HG03342 (cell line): ENCODE measurements around the gene SERTAD1.
"Not testable (repeated sequence)": the region's sequence is repeated elsewhere in the genome, so short reads cannot be mapped to it uniquely, and the experiment has no call there.

ENCODE experiments used
- ATAC-seq: cut with Tn5 transposase; IDR thresholded peaks from one replicate; pipeline ENCODE4 v1.9.1; 2021; ENCODE audit warnings: mild to moderate bottlenecking, moderate library complexity; ENCODE audit not compliant: unreplicated experiment

Gene SERTAD1

DNA sequence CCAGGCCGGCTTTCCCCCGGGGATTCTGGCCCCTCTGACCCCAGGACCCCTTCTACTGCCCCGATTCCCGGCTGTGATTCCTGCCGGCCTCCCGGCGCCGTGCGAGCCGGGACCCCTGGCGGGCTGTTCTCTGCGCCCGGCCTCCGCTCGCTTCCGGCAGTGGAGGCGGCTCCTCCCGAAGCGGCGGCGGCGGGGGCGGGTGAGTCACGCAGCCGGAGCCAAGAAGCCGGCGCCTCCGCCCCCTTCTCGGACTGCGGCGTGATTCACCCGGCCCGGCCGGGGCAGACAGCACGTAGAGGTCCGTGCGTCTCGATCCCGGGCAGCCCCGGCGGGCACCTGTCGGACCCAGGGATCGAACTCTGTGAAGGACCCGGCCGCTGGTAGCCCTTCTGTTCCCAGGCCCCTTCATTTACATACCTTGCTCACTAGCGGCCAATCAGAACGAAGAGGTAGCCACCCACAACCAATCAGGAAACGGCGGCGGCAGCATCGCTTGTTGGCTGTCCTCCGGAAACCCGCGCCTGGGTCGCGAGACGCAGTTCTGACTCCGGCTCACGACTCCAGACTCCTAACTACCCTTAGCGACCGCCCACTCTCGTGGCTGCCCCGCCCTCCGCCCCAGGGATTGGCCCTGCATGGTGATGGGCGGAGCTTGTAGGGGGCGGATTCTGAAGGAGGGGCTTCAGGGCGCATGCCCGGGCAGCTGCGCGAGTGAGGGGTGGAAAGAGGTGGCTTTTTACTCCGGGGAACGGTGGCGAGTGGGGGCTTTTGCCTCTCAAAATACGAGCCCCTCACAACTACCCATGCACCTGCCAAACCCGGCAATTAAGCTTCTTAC, at the start of gene SERTAD1:
SERTAD1 (minus strand) TSS at position 543 of the 838 bp plus-strand sequence. CDS start 2,446 bp downstream, outside the sequence.
- peak; percentile 80 for ATAC-seq

GRCh38 chr19:40474737-40475136, 48.9 kb upstream of the SERTAD1 start:
- no peak for ATAC-seq

DNA sequence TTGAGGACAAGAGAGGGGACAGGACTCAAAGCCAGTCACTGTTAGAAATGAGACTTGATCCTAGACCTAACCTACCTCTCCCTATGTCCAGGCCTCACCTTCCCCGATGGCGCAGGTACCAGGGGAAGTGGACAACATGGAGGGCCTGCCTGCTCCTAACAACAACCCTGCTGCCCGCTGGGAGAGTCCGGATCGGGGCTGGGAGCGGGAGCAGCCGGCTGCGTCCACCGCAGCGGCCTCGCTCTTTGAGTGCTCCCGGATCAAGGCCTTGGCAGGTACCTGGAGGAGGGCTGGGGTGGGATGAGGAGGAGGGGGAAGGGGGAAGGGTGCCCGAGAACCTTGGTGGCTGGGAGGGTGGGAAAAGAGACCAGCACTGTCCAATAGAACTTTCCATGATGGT, 46.7 kb upstream of the SERTAD1 start:
- no peak for ATAC-seq

DNA sequence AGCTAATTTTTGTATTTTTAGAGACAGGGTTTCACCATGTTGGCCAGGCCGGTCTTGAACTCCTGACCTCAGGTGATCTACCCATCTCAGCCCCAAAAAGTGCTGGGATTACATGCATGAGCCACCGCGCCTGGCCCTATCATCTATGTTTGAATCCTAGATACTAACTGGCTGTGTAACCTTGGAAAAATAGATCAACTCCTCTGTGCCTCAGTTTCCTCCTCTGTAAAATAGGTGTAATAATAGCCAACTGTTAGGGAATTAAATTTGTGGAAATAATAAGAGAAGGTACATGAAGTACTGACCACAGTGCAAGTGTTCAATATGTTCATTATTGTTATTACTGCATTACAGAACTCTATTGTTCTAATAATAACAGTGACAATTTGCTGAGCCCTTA, 45.3 kb upstream of the SERTAD1 start:
- no peak for ATAC-seq

- ATAC-seq = no peak
Observed at GRCh38 chr19:40469011-40469410, 43.2 kb upstream of the SERTAD1 start.

DNA sequence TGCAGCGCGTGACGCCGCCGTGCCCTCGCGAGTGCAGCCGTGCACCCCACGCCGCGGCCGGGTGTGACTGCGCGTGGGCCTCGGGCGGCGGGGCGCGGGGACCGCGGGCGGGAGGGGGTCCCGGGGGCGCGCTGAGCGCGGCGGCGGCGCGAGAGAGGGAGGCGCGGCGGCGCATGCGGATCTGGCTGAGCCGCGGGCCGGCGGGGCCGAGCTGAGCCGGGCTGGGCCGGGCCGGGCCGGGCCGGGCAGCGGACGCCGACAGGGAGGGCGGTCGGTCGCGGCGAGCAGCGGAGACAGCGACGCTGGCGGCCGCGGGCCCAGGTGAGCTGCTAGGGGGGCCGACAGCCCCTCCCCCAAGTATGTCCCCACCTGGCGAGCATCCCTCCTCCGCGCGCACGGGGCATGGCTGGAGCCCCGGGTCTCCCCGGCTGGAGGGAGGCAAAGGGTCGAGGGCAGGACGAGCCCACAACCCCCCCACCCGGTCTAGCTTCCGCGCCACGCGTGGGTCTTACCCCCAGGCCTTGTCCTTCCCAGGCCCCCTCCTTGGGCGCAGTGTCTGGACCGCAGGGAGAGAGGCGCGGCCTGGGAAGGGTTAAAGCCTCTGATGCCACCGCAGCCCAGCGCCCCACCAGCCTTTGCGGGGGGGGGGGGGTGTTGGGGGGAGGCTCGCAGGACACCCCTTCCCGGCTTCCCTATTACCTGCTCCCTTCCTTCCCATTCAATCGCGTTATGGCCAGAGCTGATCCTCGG, 41.4 kb upstream of the SERTAD1 start, which contains the start of gene SPTBN4:
SPTBN4 (plus strand) TSS at position 17 of the 750 bp plus-strand sequence. CDS start 5,621 bp downstream, outside the sequence.
- no peak for ATAC-seq

DNA sequence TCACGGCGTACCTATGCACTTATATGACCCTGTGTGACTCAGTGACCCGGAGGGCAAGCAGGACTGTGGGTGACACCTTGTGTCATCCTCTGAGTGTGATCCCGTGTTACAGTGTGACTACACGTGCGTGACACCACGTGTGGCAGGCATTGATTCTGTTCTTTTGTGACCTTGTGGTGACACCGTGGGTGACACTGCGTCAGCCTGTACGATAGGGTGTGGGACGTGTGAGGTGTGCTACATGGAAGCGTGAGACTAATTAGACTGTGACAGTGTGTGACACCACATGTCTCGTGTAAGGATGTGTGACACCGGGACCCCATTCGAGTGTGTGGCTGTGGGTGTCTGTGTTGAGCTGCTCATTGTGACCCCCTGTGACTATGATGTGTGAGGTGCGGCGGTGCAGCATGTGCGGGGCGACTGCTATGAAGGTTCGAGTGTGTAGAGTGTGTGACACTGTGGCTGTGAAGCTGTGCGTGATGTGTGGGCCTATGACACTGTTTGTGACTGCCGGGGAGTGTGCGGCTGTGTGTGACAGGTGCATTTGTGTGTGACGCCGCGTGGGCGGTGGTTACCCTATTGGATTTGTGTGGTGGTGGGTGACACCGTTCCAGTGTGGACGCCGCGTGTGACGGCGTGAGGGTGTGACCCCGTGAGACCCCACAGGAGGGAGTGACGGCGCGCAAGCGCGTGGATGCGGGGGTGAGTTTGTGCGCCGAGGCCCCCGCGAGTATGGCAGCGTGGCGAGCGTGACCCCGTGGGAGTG, 40.6 kb upstream of the SERTAD1 start:
- peak; percentile 18 for ATAC-seq

- peak; percentile 86 for ATAC-seq
Observed at GRCh38 chr19:40465557-40466218, 39.9 kb upstream of the SERTAD1 start, which contains the start of gene BLVRB. TSS of gene BLVRB (minus strand) at chr19:40465745. CDS start at chr19:40465688, 57 bp downstream.

DNA sequence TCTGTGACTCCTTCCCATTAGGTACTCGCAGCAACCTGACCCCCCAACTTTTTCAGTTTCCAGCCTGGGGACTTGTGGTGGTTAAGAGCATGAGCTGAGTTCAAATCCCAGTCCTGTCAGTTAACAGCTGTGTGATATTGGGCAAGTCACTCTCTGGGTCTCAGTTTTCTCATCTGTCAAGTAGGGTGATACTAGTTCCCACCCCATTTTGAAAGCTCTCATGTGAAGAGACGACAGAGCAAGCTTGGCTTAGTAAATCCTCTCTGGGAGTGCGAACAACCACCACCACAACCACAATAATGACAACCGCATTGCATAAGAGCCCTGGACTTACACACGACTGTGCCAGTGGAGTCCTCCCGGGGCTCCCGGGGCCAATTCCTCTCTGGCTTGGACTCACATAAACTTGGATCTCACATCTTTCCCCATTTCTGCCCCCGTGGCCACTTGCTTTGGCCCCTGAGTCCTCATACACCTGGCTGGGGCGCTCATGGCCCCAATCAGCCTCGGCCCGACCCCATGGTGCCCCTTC, 39.3 kb upstream of the SERTAD1 start:
- no peak for ATAC-seq

DNA sequence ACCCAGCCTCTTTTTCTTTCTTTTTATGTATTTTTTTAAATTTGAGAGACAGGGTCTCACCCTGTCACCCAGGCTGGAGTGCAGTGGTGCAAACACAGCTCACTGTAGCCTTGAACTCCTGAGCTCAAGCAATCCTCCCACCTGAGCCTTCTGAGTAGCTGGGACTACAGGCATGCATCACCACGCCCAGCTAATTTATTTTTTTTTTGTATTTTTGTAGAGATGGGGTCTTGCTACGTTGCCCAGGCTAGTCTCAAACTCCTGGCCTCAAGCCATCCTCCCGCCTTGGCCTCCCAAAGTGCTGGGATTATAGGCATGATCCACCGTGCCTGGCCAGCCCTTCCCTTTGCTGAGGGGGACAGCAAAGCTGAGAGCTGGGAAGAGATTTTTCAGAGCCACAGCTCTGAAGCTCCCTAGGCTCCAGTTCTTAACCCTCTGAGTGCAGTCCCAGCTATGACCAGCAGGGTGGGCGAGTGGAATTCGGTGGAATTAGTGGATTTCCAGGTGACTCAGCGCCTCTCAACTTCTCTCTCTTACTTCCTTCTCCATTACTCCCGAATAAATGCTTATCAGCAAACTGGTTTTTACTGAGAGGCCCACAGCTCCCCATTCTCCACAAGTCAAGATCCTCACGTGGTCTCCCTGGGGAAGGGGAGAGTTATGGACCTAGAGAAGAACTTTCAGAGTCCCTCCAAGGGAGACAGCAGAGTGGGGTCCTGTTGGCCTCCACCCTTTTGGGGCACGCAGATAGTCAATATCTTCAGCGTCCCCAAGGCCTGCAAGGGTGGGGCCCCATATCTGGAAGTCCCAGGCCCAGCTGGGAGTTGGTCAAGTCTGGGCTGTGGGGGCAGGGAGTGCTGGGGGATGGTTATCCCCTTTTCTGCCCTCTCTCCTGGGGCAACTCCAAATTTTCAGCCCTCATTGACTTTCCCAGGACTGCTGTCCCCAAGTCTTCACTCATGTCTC, 38.5 kb upstream of the SERTAD1 start:
- no peak for ATAC-seq

- ATAC-seq = not testable (repeated sequence)
Observed at GRCh38 chr19:40463587-40464037, 37.8 kb upstream of the SERTAD1 start.

GRCh38 chr19:40461669-40462221, 36.0 kb upstream of the SERTAD1 start:
- ATAC-seq = no peak

DNA sequence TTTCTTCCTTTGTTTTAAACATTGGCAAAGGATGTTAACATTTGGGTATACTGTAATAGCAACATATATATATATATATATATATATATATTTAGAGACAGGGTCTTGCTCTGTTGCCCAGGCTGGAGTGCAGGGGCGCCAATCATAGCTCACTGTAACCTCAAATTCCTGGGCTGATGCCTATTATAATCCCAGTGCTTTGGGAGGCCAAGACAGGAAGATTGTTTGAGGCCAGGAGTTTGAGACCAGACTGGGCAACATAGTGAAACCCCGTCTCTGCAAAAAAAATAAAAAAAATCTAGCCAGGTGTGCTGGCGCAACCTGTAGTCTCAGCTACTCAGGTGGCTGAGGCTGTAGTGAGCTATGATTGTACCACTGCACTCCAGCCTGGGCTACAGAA, 34.4 kb upstream of the SERTAD1 start:
- ATAC-seq = no peak

DNA sequence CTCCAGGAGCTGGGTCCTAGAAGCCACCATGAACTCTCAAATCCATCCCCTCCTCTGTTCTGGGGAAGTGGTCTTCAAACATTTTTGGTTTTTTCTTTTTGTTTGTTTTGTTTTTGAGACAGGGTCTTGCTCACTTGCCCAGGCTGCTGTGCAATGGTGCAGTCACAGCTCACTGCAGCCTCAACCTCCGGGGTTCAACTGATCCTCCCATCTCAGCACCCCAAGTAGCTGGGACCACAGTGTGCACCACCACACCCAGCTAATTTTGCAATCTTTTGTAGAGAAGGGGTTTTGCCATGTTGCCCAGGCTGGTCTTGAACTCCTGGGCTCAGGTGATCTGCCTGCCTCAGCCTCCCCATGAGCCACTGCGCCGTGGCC, 32.8 kb upstream of the SERTAD1 start:
- no peak for ATAC-seq

DNA sequence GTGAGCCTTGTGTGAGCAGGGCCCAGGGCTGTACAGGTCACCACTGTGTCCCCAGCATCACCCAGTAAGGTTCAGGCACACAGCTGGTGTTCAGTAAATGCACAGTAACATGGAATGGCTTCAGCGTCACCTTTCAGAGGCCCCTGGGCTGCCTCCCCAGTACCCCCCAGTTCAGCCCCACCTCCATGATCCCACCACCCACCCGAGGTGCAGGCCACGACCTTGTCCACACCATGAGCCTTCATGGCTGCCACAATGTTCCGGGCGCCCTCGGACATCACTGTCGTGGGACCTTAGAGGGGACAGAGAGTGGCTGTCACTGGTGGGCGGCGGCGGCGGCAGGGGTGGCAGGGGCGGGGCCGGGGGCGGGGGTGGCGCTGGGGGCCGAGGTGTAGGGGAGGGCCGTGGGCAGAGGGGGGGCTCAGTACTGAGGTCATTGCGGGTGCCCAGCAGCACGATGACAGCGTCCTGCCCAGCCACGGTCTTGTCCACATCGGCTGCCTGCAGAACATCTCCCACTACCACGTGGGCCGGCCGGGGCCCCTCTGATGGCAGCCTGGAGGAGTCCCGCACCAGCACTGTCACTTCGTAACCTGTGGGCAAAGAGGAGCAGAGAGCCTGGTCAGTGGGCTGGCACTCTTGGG, 32.3 kb upstream of the SERTAD1 start:
- ATAC-seq = no peak

DNA sequence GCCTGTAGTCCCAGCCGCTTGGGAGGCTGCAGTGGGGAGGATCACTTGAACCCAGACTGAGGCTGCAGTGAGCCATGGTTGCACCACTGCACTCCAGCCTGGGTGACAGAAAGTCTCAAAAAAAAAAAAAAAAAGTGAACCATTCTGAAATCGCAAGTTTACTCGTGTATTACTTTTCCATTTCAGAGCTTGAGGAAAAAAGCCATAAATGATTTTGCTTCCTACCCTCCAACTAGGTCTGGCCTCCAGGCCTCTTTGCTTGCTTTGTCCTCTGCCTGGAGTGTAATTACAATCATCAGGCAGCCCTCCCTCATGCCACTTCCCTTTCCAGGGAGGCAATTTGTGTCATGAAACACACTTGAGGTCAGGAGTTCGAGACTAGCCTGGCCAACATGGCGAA, 31.3 kb upstream of the SERTAD1 start:
- no peak for ATAC-seq

- not testable (repeated sequence) for ATAC-seq
Observed at GRCh38 chr19:40453943-40454342, 28.2 kb upstream of the SERTAD1 start.

DNA sequence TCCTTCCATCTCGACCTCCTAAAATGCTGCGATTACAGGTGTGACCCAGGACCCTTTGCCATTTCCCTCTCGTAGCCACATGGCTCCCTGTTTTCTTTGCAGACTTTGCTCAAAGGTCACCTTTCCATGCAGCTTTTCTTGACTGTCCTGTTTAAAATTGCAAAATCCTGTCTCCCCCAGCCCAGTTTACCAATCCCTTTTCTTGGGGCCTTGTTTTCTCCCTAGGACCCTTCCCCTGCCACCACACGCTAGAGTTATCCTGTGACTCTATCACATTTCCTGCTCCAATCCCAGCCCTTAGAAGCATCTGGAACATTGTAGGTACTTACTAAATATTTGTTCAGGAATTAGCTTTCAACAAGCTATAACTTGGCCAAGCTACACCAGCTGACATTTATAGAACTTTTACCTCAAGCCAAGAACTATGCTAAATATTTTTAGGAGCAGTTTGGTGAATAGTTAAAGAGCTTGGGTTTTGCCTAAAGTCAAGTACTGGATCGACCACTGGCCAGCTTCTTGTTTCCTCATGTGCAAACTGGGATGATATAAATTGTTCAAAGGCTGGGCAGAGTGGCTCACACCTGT, 27.5 kb upstream of the SERTAD1 start:
- ATAC-seq = no peak
